Measurements from ENCODE around the gene SPC24.
"Not testable (repeated sequence)": the region's sequence is repeated elsewhere in the genome, so short reads cannot be mapped to it uniquely, and the experiment has no call there.

The SPC24 gene

GRCh38 chr19:11121963-11122362 is 33.6 kb downstream of the SPC24 start:
- peaks cover 94% of the 10 kb centered on the region for H3K36me3 ChIP-seq (ENCODE audit: control insufficient read depth, insufficient read depth, low read length)
- H3K4me3 ChIP-seq (ENCODE audit: low read depth, low read length); H3K27me3 ChIP-seq (ENCODE audit: control insufficient read depth, insufficient read depth, low read length); H3K27ac ChIP-seq (ENCODE audit: low read depth, low read length); H3K9me3 ChIP-seq (ENCODE audit: control insufficient read depth, insufficient read depth, low read depth, low read length); H3K4me1 ChIP-seq (ENCODE audit: control insufficient read depth, insufficient read depth, low read length); H3K9ac ChIP-seq (ENCODE audit: low read length): not testable (repeated sequence)

DNA sequence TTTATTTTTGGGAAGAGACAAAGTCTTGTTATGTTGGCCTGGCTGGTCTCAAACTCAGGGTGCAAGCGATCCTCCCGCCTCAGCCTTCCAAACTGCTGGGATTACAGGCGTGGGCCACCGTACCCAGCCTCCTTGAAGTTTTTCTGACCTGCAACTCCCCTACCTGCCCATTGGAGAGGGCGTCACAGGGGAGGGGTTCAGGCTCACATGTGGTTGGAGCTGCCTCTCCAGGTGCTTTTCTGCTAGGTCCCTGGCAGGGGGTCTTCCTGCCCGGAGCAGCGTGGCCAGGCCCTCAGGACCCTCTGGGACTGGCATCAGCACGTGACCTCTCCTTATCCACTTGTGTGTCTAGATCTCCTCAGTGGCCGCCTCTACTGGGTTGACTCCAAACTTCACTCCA is 39.1 kb downstream of the SPC24 start:
- Histone ChIP-seq H3K27ac (ENCODE audit: low read depth, low read length) (no peak overlapping the region), H3K36me3 (ENCODE audit: control insufficient read depth, insufficient read depth, low read length) (peaks cover 97% of the 10 kb centered on the region), H3K27me3 (ENCODE audit: control insufficient read depth, insufficient read depth, low read length) (no peaks in the 10 kb centered on the region), H3K4me1 (ENCODE audit: control insufficient read depth, insufficient read depth, low read length) (no peaks in the 10 kb centered on the region), H3K9me3 (ENCODE audit: control insufficient read depth, insufficient read depth, low read depth, low read length) (no peaks in the 10 kb centered on the region), H3K9ac (ENCODE audit: low read length) (no peak overlapping the region), H3K4me3 (ENCODE audit: low read depth, low read length) (no peak overlapping the region)

GRCh38 chr19:11115895-11116446 is 39.6 kb downstream of the SPC24 start:
- H3K9me3 ChIP-seq (ENCODE audit: control insufficient read depth, insufficient read depth, low read depth, low read length) = no peaks in the 10 kb centered on the region
- H3K27me3 ChIP-seq (ENCODE audit: control insufficient read depth, insufficient read depth, low read length) = no peaks in the 10 kb centered on the region
- no peaks in the 10 kb centered on the region for H3K4me1 ChIP-seq (ENCODE audit: control insufficient read depth, insufficient read depth, low read length)
- H3K9ac ChIP-seq (ENCODE audit: low read length) = no peak overlapping the region
- H3K27ac ChIP-seq (ENCODE audit: low read depth, low read length) = no peak overlapping the region; the same call in 1 of the 2 replicates
- no peak overlapping the region for H3K4me3 ChIP-seq (ENCODE audit: low read depth, low read length)
- H3K36me3 ChIP-seq (ENCODE audit: control insufficient read depth, insufficient read depth, low read length) = peaks cover 96% of the 10 kb centered on the region

DNA sequence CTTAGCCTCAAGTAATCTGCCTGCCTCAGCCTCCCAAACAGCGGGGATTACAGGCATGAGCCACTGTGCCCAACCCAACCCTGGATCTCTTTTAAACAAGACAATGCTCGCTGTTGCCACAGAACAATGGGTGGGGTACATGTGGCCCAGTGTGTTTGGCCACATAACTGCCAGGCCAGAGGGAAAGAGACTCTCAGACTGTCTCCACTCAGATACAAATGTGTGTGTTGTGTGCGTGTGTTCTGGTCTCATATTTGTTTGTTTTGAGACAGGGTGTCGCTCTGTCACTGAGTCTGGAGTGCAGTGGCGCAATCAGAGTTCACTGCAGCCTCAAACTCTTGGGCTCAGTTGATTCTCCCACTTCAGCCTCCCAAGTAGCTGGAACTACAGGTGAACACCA is 40.5 kb downstream of the SPC24 start:
- H3K36me3 ChIP-seq (ENCODE audit: control insufficient read depth, insufficient read depth, low read length) = peaks cover 96% of the 10 kb centered on the region

GRCh38 chr19:11113140-11113708 is 42.4 kb downstream of the SPC24 start:
- no peak overlapping the region for H3K27ac ChIP-seq (ENCODE audit: low read depth, low read length)
- H3K27me3 ChIP-seq (ENCODE audit: control insufficient read depth, insufficient read depth, low read length) = no peaks in the 10 kb centered on the region
- H3K4me3 ChIP-seq (ENCODE audit: low read depth, low read length) = no peak overlapping the region
- no peak overlapping the region for H3K9ac ChIP-seq (ENCODE audit: low read length)
- no peaks in the 10 kb centered on the region for H3K4me1 ChIP-seq (ENCODE audit: control insufficient read depth, insufficient read depth, low read length)
- H3K9me3 ChIP-seq (ENCODE audit: control insufficient read depth, insufficient read depth, low read depth, low read length) = no peaks in the 10 kb centered on the region
- peaks cover 98% of the 10 kb centered on the region for H3K36me3 ChIP-seq (ENCODE audit: control insufficient read depth, insufficient read depth, low read length)

More for the DNA sequence above, 40.5 kb downstream of the SPC24 start:
- no peak overlapping the region for H3K4me3 ChIP-seq (ENCODE audit: low read depth, low read length)
- H3K9me3 ChIP-seq (ENCODE audit: control insufficient read depth, insufficient read depth, low read depth, low read length) = no peaks in the 10 kb centered on the region
- H3K27me3 ChIP-seq (ENCODE audit: control insufficient read depth, insufficient read depth, low read length) = no peaks in the 10 kb centered on the region
- H3K4me1 ChIP-seq (ENCODE audit: control insufficient read depth, insufficient read depth, low read length) = no peaks in the 10 kb centered on the region
- H3K9ac ChIP-seq (ENCODE audit: low read length) = no peak overlapping the region
- H3K27ac ChIP-seq (ENCODE audit: low read depth, low read length) = no peak overlapping the region

- Histone ChIP-seq H3K4me3 (ENCODE audit: low read depth, low read length) (no peak overlapping the region), H3K9me3 (ENCODE audit: control insufficient read depth, insufficient read depth, low read depth, low read length) (no peaks in the 10 kb centered on the region), H3K27ac (ENCODE audit: low read depth, low read length) (no peak overlapping the region), H3K4me1 (ENCODE audit: control insufficient read depth, insufficient read depth, low read length) (no peaks in the 10 kb centered on the region), H3K36me3 (ENCODE audit: control insufficient read depth, insufficient read depth, low read length) (peaks cover 94% of the 10 kb centered on the region), H3K9ac (ENCODE audit: low read length) (no peak overlapping the region), H3K27me3 (ENCODE audit: control insufficient read depth, insufficient read depth, low read length) (no peaks in the 10 kb centered on the region)
These were observed 43.8 kb downstream of the SPC24 start for GRCh38 chr19:11111771-11112144.

DNA sequence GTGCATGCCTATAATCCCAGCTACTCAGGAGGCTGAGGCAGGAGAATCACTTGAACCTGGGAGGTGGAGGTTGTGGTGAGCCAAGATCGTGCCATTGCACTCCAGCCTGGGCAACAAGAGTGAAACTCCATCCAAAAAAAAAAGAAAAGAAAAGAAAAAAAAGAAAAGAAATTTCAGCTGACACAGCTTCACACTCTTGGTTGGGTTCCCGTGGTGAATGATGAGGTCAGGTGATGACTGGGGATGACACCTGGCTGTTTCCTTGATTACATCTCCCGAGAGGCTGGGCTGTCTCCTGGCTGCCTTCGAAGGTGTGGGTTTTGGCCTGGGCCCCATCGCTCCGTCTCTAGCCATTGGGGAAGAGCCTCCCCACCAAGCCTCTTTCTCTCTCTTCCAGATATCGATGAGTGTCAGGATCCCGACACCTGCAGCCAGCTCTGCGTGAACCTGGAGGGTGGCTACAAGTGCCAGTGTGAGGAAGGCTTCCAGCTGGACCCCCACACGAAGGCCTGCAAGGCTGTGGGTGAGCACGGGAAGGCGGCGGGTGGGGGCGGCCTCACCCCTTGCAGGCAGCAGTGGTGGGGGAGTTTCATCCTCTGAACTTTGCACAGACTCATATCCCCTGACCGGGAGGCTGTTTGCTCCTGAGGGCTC is 44.3 kb downstream of the SPC24 start:
- Histone ChIP-seq H3K9me3 (ENCODE audit: control insufficient read depth, insufficient read depth, low read depth, low read length) (no peaks in the 10 kb centered on the region), H3K4me3 (ENCODE audit: low read depth, low read length) (no peak overlapping the region), H3K36me3 (ENCODE audit: control insufficient read depth, insufficient read depth, low read length) (peaks cover 94% of the 10 kb centered on the region), H3K27ac (ENCODE audit: low read depth, low read length) (no peak overlapping the region), H3K27me3 (ENCODE audit: control insufficient read depth, insufficient read depth, low read length) (no peaks in the 10 kb centered on the region), H3K9ac (ENCODE audit: low read length) (no peak overlapping the region), H3K4me1 (ENCODE audit: control insufficient read depth, insufficient read depth, low read length) (no peaks in the 10 kb centered on the region)

DNA sequence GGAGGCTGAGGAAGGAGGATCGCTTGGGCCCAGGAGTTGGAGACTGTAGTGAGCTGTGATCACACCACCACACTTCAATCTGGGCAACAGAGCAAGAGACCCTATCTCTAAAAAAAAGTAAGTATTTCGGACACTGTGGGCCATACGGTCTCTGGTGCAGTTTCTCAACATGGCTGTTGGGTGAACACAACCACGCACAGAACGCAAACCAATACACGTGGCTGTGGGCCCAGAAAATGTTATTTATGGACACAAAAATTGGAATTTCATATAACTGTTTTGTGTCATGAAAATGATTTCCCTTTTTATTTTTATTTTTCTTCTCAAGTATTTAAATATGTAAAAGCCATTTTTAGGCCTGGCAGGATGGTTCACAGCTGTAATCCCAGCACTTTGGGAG is 46.8 kb downstream of the SPC24 start:
- H3K27ac ChIP-seq (ENCODE audit: low read depth, low read length) = no peak overlapping the region
- peaks cover 93% of the 10 kb centered on the region for H3K36me3 ChIP-seq (ENCODE audit: control insufficient read depth, insufficient read depth, low read length)
- H3K4me1 ChIP-seq (ENCODE audit: control insufficient read depth, insufficient read depth, low read length) = no peaks in the 10 kb centered on the region
- H3K9ac ChIP-seq (ENCODE audit: low read length) = no peak overlapping the region
- H3K4me3 ChIP-seq (ENCODE audit: low read depth, low read length) = no peak overlapping the region
- H3K27me3 ChIP-seq (ENCODE audit: control insufficient read depth, insufficient read depth, low read length) = no peaks in the 10 kb centered on the region
- H3K9me3 ChIP-seq (ENCODE audit: control insufficient read depth, insufficient read depth, low read depth, low read length) = no peaks in the 10 kb centered on the region

DNA sequence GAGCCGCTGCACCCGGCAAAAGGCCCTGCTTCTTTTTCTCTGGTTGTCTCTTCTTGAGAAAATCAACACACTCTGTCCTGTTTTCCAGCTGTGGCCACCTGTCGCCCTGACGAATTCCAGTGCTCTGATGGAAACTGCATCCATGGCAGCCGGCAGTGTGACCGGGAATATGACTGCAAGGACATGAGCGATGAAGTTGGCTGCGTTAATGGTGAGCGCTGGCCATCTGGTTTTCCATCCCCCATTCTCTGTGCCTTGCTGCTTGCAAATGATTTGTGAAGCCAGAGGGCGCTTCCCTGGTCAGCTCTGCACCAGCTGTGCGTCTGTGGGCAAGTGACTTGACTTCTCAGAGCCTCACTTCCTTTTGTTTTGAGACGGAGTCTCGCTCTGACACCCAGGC is 49.1 kb downstream of the SPC24 start:
- Histone ChIP-seq H3K4me1 (ENCODE audit: control insufficient read depth, insufficient read depth, low read length) (no peaks in the 10 kb centered on the region), H3K9me3 (ENCODE audit: control insufficient read depth, insufficient read depth, low read depth, low read length) (no peaks in the 10 kb centered on the region), H3K4me3 (ENCODE audit: low read depth, low read length) (no peak overlapping the region), H3K27ac (ENCODE audit: low read depth, low read length) (0 out of 2 replicates have a peak overlapping the region, but pooled peaks have one; percentile 4), H3K36me3 (ENCODE audit: control insufficient read depth, insufficient read depth, low read length) (peaks cover 92% of the 10 kb centered on the region), H3K27me3 (ENCODE audit: control insufficient read depth, insufficient read depth, low read length) (no peaks in the 10 kb centered on the region), H3K9ac (ENCODE audit: low read length) (no peak overlapping the region)

DNA sequence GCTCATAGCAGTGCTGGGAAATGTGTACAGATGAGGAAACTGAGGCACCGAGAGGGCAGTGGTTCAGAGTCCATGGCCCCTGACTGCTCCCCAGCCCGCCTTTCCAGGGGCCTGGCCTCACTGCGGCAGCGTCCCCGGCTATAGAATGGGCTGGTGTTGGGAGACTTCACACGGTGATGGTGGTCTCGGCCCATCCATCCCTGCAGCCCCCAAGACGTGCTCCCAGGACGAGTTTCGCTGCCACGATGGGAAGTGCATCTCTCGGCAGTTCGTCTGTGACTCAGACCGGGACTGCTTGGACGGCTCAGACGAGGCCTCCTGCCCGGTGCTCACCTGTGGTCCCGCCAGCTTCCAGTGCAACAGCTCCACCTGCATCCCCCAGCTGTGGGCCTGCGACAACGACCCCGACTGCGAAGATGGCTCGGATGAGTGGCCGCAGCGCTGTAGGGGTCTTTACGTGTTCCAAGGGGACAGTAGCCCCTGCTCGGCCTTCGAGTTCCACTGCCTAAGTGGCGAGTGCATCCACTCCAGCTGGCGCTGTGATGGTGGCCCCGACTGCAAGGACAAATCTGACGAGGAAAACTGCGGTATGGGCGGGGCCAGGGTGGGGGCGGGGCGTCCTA is 50.5 kb downstream of the SPC24 start:
- Histone ChIP-seq H3K27me3 (ENCODE audit: control insufficient read depth, insufficient read depth, low read length) (no peaks in the 10 kb centered on the region), H3K36me3 (ENCODE audit: control insufficient read depth, insufficient read depth, low read length) (peaks cover 91% of the 10 kb centered on the region), H3K4me1 (ENCODE audit: control insufficient read depth, insufficient read depth, low read length) (no peaks in the 10 kb centered on the region), H3K4me3 (ENCODE audit: low read depth, low read length) (no peak overlapping the region), H3K27ac (ENCODE audit: low read depth, low read length) (no peak overlapping the region), H3K9me3 (ENCODE audit: control insufficient read depth, insufficient read depth, low read depth, low read length) (no peaks in the 10 kb centered on the region), H3K9ac (ENCODE audit: low read length) (no peak overlapping the region)

DNA sequence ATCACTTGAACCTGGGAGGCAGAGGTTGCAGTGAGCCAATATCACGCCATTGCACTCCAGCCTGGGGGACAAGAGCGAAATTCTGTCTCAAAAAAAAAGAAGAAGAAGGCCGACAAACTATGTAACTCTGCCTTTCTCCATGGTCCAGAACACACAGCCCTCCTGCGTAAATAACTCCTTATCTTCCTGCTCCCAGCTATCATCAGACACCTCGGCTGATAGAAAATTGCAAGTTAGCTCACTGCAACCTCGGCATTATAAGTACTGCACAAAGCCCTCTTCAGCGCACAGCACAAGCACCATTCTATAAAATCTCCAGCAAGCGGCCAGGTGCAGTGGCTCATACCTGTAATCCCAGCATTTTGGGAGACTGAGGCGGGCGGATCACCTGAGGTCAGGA is 51.9 kb downstream of the SPC24 start:
- not testable (repeated sequence) for H3K27ac ChIP-seq (ENCODE audit: low read depth, low read length); H3K4me3 ChIP-seq (ENCODE audit: low read depth, low read length); H3K27me3 ChIP-seq (ENCODE audit: control insufficient read depth, insufficient read depth, low read length); H3K4me1 ChIP-seq (ENCODE audit: control insufficient read depth, insufficient read depth, low read length); H3K9me3 ChIP-seq (ENCODE audit: control insufficient read depth, insufficient read depth, low read depth, low read length); H3K9ac ChIP-seq (ENCODE audit: low read length)
- peaks cover 91% of the 10 kb centered on the region for H3K36me3 ChIP-seq (ENCODE audit: control insufficient read depth, insufficient read depth, low read length)
